OCI-LY1 (cell line): Measurements from ENCODE around the gene EIF2B2.

Experiments
- H2AFZ ChIP-seq: fragments of 200-600 bp; sonication (generic), shearing (Covaris generic); 2 replicates; pipeline ENCODE4 v1.6.0; 2014; ENCODE audit warnings: antibody characterized with exemption, mild to moderate bottlenecking, low read length
- H3F3A ChIP-seq: fragments of 200-600 bp; sonication (generic), shearing (Covaris generic); 2 replicates; pipeline ENCODE4 v1.6.0; 2014; ENCODE audit warnings: mild to moderate bottlenecking, antibody characterized with exemption, low read length, moderate library complexity; ENCODE audit not compliant: insufficient read depth
- H3K27ac ChIP-seq: fragments of 200-600 bp; sonication (generic); 2 replicates; pipeline ENCODE4 v1.5.1; 2014; ENCODE audit warnings: low read length, mixed run types, mild to moderate bottlenecking, low read depth; ENCODE audit not compliant: poor library complexity, severe bottlenecking
- H3K27me3 ChIP-seq: fragments of 200-600 bp; sonication (generic); 2 replicates; pipeline ENCODE4 v1.6.0; 2014; ENCODE audit warnings: antibody characterized with exemption, mild to moderate bottlenecking, low read length, moderate library complexity; ENCODE audit not compliant: insufficient read depth
- H3K36me3 ChIP-seq: fragments of 200-600 bp; sonication (generic); 2 replicates; pipeline ENCODE4 v1.6.1; 2014; ENCODE audit warnings: mild to moderate bottlenecking, antibody characterized with exemption, low read length, moderate library complexity, mixed read lengths; ENCODE audit not compliant: insufficient read depth
- H3K4me1 ChIP-seq: fragments of 200-600 bp; sonication (generic); 2 replicates; pipeline ENCODE4 v1.5.1; 2014; ENCODE audit warnings: mild to moderate bottlenecking, low read length, moderate library complexity; ENCODE audit not compliant: insufficient read depth, severe bottlenecking
- H3K4me2 ChIP-seq: fragments of 200-600 bp; sonication (generic), shearing (Covaris generic); 2 replicates; pipeline ENCODE4 v1.6.1; 2014; ENCODE audit warnings: low read length
- H3K4me3 ChIP-seq: fragments of 200-600 bp; sonication (generic); 2 replicates; pipeline ENCODE4 v1.5.1; 2014; ENCODE audit warnings: low read length, low read depth, mild to moderate bottlenecking, mixed read lengths; ENCODE audit not compliant: poor library complexity, severe bottlenecking
- H3K79me2 ChIP-seq: fragments of 200-600 bp; shearing (Covaris generic); 2 replicates; pipeline ENCODE4 v1.6.1; 2016; ENCODE audit warnings: mixed run types, low read length, mixed read lengths; ENCODE audit not compliant: insufficient read depth
- H3K9ac ChIP-seq: fragments of 200-600 bp; sonication (generic), shearing (Covaris generic); 2 replicates; pipeline ENCODE4 v1.6.1; 2014; ENCODE audit warnings: mild to moderate bottlenecking, low read length, mixed read lengths
- H3K9me2 ChIP-seq: fragments of 200-600 bp; sonication (generic), shearing (Covaris generic); 2 replicates; pipeline ENCODE4 v1.6.1; 2014; ENCODE audit warnings: low read depth, mild to moderate bottlenecking, low read length, mixed read lengths
- H3K9me3 ChIP-seq: fragments of 200-600 bp; shearing (Covaris generic); 2 replicates; pipeline ENCODE4 v1.6.1; 2014; ENCODE audit warnings: low read length, mixed read lengths
- H4K20me1 ChIP-seq: fragments of 200-600 bp; sonication (generic), shearing (Covaris generic); 2 replicates; pipeline ENCODE4 v1.6.0; 2016; ENCODE audit warnings: mild to moderate bottlenecking, low read length; ENCODE audit not compliant: insufficient read depth
- EZH2 ChIP-seq: fragments of 200-600 bp; sonication (generic), shearing (Covaris generic); IDR thresholded peaks from 2 replicates; pipeline ENCODE4 v1.8.0; 2017; ENCODE audit warnings: borderline replicate concordance, mixed run types, mild to moderate bottlenecking, antibody characterized with exemption, low read length, moderate library complexity, mixed read lengths
- TF ChIP-seq, protein P1 (sequence below): fragments of 200-600 bp; sonication (generic), shearing (Covaris generic); IDR thresholded peaks from 2 replicates; pipeline ENCODE4 v1.5.1; 2017; ENCODE audit warnings: mild to moderate bottlenecking, antibody characterized with exemption, low read length, moderate library complexity, mixed read lengths

Gene EIF2B2

DNA sequence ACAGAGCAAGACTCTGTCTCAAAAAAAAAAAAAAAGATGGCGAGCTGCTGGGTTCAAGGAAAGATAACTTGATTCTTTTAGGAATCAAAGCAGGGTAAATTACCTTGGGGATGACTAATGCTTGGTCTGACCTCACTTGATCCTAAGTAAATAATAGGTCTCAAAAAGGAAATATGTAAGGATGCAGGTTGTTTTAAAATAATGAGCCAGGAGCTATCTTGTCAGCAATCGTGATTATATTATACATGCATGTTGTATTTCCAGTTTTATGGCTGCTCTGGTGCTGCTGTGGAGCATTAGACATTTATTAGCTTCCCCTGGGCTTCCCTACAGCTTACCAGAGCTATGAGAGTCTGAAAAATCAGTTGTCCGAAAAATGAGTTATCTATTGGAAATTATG is 2.6 kb downstream of the EIF2B2 start:
- Histone ChIP-seq H4K20me1 (no peaks in the 10 kb centered on the region), H3K27ac (no peak overlapping the region), H3K9me3 (0 out of 2 replicates have a peak, but pooled peaks cover 2% of the 10 kb centered on the region), H3K9ac (no peak overlapping the region), H2AFZ (no peak overlapping the region), H3K4me1 (peaks cover 19% of the 10 kb centered on the region), H3F3A (no peaks in the 10 kb centered on the region), H3K9me2 (no peaks in the 10 kb centered on the region), H3K79me2 (peaks cover 13% of the 10 kb centered on the region), H3K4me3 (no peak overlapping the region), H3K36me3 (peaks cover 55% of the 10 kb centered on the region), H3K4me2 (no peak overlapping the region), H3K27me3 (no peaks in the 10 kb centered on the region)
- TF ChIP-seq, protein P1, sequence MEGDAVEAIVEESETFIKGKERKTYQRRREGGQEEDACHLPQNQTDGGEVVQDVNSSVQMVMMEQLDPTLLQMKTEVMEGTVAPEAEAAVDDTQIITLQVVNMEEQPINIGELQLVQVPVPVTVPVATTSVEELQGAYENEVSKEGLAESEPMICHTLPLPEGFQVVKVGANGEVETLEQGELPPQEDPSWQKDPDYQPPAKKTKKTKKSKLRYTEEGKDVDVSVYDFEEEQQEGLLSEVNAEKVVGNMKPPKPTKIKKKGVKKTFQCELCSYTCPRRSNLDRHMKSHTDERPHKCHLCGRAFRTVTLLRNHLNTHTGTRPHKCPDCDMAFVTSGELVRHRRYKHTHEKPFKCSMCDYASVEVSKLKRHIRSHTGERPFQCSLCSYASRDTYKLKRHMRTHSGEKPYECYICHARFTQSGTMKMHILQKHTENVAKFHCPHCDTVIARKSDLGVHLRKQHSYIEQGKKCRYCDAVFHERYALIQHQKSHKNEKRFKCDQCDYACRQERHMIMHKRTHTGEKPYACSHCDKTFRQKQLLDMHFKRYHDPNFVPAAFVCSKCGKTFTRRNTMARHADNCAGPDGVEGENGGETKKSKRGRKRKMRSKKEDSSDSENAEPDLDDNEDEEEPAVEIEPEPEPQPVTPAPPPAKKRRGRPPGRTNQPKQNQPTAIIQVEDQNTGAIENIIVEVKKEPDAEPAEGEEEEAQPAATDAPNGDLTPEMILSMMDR = no peak

DNA sequence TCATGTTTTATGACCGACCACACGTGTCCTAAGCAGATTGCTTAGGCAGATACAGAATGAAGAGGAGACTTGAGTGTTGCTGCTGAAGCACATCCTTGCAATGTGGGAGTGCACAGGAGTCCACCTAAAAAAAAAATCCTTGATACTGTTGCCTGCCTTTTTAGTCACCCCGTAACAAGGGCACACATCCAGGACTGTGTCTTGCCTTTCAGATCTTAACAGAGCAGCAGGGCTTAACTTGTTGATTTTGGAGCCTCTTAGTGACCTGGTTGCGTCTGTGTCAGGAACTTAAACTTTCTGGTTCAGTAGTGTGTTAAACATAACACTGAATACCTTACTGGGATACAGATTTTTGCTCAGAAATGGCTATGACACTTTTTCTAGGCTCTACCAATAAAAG is 6.5 kb downstream of the EIF2B2 start:
- no peak overlapping the region for H3K27ac ChIP-seq
- H3F3A ChIP-seq = no peaks in the 10 kb centered on the region

DNA sequence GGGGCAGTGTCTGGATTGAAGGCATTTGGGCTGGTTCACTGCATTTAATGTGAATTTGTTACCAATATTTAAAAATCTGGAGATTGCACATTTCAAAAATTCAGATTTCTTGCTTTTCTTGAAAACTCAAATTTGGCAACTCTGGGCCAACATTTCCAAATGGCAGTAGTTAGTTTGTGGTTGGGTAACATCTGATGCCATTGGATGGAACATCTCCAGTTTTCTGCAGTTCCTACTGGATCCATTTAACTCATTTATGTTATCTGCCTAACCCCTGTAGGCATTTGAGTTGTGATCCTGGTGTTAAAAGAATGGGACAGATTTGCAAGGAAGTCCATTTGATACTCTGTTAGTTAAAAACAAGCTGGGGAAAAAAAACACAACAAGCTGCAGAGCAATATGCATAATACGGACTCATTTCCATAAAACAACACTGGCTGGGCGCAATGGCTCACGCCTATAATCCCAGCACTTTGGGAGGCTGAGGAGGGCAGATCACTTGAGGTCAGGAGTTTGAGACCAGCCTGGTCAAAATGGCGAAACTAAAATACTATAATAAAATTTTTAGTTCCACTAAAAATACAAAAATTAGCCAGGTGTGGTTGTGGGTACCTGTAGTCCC is 7.9 kb downstream of the EIF2B2 start:
- no peak overlapping the region for H3K27ac ChIP-seq
- H3K27me3 ChIP-seq = no peaks in the 10 kb centered on the region
- H3K4me2 ChIP-seq = no peak overlapping the region
- no peaks in the 10 kb centered on the region for H4K20me1 ChIP-seq
- no peak overlapping the region for H2AFZ ChIP-seq
- H3K4me1 ChIP-seq = no peaks in the 10 kb centered on the region
- no peaks in the 10 kb centered on the region for H3K79me2 ChIP-seq
- no peak for TF ChIP-seq EZH2
- TF ChIP-seq, protein P1 = no peak
- H3K9ac ChIP-seq = no peak overlapping the region
- H3K9me2 ChIP-seq = no peaks in the 10 kb centered on the region
- no peaks in the 10 kb centered on the region for H3F3A ChIP-seq
- no peaks in the 10 kb centered on the region for H3K9me3 ChIP-seq
- H3K36me3 ChIP-seq = peaks cover 98% of the 10 kb centered on the region
- H3K4me3 ChIP-seq = no peak overlapping the region

More for the DNA sequence above, 6.5 kb downstream of the EIF2B2 start:
- Histone ChIP-seq H3K27me3 (no peaks in the 10 kb centered on the region), H2AFZ (no peak overlapping the region), H3K36me3 (peaks cover 92% of the 10 kb centered on the region), H3K9me3 (no peaks in the 10 kb centered on the region), H3K4me1 (peaks cover 2% of the 10 kb centered on the region), H3K4me2 (no peak overlapping the region), H3K9me2 (no peaks in the 10 kb centered on the region), H3K9ac (no peak overlapping the region), H3K79me2 (peaks cover 2% of the 10 kb centered on the region; the same call in 1 of the 2 replicates), H3K4me3 (no peak overlapping the region), H4K20me1 (no peaks in the 10 kb centered on the region)
- TF ChIP-seq, protein P1 = no peak
